GM18526 (cell line): ENCODE data around the gene OR6B2.

ENCODE experiments used
- POLR2A ChIP-seq: IDR thresholded peaks from 3 replicates; pipeline ENCODE4 v1.6.1; 2011; ENCODE audit not compliant: insufficient read length; ENCODE audit errors: extremely low read depth

The OR6B2 gene

DNA sequence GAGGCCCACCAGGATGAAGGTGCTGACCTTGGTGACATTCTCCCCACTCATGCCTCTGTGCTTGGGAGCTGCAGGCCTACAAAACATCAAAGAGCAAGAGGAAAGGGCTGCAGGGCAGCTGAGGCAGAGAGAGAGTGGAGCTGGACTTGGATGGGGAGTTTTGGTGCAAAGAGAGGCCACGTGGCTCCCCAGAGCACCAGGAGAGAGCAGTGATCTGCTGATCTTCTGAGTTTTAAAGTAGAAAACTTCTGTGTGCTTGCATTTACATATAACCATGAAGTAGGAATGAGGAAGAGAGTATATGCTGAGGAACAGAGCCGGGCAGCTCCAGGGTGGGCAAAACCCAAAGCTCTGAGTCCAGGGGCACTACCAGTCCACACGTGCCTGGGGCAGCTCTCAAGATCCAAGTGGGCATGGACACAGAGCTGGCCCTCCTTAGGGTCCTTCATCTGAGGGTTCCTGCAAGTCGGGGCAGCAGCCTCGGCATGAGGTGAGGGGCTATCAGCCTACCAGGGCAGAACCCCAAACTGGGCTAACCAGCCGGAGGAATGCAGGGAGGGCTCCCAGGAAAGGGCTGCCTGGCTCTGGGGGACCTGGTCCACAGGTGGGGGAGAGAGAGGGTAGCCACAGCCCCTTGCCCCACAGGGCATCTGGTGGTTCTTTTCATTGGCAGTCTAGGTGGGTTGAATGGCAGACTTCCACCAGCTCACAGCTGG, at the start of gene OR6B2:
OR6B2 (minus strand) TSS at position 51 of the 716 bp plus-strand sequence; CDS start at position 51, 0 bp downstream.
- TF ChIP-seq POLR2A, result no peak

GRCh38 chr2:240078631-240079030, 48.4 kb upstream of the OR6B2 start:
- TF ChIP-seq POLR2A, result no peak

DNA sequence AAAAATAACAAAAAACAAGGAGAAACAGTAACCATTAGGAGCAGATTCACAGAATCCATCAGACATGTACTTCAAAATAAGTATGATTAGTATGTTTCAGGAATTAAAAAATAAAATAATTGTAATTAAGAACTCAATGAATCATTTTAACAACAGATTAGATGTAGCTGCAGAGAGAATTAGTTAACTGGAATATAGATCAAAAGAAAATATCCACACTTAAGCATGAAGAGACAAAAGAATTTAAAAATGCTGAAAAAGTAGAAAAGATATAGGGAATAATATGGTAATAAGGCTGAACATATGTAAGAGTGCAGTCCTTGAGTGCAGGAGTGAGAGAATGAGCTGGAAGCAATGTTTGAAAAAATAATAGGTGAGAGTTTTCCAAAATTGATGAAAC, 47.2 kb upstream of the OR6B2 start:
- TF ChIP-seq POLR2A, result no peak

GRCh38 chr2:240074545-240074944, 44.3 kb upstream of the OR6B2 start:
- no peak for TF ChIP-seq POLR2A

DNA sequence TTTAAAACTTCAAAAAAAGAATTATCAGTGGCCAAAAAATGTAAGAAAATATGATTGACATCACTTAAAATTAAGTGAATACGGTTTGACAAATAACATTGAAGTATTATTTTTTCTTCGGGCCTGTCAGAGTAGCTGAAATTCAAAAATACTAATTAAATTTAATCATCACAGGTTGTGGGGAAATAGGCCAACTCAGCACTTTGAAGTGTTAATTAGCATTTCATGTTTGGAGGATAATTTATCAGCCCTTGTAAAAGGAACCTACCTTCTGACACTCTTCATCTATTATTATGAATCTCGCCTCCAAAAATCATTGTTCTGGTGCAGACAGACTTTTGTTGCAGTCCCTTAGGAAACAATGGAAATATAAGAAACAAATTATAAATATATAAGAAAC, 40.7 kb upstream of the OR6B2 start:
- TF ChIP-seq POLR2A, result no peak

DNA sequence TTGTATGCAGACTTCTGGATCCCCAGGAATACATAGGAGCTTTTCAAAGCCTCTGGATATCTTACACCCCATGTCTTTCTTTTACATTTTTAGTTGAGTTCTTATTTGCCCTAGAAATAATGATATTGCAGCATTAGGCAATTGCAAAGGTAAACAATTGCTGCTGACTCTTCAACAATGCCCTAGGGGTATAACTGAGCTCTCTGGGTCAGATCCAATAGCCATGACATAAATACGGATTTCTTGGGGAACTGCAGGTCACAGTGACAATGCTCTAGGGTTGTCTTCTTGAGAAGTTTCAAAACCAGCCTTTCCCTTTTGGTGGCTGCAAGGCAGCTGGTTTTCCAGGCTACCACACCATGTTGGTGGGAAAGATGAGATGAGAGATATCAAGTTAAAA, 39.6 kb upstream of the OR6B2 start:
- no peak for TF ChIP-seq POLR2A

GRCh38 chr2:240068193-240068592, 38.0 kb upstream of the OR6B2 start:
- TF ChIP-seq POLR2A, result no peak

DNA sequence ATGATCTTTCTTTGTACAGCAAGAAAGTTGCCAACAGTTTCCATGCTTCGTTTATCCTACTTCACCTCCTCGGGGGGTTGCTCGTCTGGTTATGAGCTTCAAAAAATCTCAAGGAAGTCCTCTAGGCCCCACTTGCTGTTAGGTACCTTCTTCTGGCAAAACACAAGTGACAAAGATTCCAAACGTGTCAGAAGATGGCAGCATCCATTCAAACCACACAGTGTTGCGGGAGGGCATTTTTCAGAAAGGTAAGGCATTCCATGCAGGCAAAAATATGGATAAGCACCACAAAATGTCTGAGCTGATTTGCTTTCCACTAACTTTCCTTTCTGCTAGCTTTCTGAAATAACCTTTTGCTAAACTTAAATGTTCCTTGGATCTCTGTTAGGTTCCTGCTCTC, 36.3 kb upstream of the OR6B2 start:
- no peak for TF ChIP-seq POLR2A

GRCh38 chr2:240064898-240065297, 34.7 kb upstream of the OR6B2 start:
- TF ChIP-seq POLR2A, result no peak

DNA sequence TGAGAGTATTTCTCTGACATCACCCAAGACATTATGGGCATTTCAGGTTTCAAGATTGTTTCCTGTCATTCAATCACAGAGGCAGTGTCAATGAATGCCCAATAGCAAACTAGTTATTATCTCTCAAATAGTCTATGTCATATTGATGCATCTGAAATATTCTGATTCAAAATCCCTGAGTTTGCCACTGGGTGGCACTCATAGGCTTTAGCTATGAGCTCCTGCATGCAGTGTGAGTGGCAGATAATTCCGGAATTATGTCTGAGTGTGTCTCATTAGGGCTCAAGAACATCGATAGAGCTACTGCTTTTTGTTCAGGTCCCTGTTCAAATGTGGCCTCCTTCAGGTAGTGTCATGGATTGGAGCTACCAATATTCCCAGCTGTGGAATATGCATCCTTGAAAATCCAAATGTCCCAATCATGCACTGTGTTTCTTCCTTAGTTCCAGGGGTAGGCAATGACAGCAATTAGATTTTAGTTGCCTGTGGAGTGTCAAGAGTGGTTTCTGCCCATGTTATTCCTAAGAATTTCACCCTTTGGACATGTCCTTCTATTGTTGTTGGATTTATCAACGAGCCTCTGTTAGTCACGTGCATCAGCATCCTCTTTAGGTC, 30.9 kb upstream of the OR6B2 start:
- TF ChIP-seq POLR2A, result no peak

GRCh38 chr2:240056678-240057077, 26.4 kb upstream of the OR6B2 start:
- no peak for TF ChIP-seq POLR2A

DNA sequence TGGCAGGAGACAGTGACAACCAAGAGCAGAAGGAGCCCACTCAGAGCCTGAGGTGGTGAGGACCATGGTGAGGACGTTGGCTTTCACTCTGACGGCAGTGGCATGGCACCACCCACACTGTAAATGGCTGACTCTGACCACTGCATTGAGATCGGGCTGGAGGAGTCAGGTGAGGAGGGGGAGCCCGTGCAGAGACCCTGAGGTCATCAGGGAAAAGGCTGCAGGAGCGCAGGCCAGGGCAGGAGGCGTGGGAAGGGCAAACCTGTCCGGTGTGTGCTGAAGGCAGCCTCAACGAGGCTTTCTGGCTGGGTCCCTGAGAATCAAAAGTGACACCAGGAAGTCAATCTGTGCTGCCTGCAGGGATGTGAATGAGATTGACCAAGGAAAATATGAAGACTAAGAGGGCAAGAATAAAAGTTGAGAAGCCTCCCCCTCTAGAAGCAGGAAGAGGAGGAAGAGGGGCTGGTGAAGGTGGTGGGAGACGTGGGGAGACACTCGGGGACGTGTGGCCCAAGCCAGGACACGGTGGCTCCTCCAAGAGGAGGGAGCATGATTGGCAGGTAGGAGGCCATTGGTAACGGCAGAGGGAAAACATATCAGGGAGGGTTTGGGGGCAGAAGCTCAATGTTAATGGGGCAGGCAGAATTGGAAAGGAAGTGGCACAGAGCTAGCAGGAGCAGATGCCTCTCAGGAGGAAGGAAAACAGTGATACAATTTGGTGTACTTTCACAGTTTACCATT, 25.1 kb upstream of the OR6B2 start:
- no peak for TF ChIP-seq POLR2A

DNA sequence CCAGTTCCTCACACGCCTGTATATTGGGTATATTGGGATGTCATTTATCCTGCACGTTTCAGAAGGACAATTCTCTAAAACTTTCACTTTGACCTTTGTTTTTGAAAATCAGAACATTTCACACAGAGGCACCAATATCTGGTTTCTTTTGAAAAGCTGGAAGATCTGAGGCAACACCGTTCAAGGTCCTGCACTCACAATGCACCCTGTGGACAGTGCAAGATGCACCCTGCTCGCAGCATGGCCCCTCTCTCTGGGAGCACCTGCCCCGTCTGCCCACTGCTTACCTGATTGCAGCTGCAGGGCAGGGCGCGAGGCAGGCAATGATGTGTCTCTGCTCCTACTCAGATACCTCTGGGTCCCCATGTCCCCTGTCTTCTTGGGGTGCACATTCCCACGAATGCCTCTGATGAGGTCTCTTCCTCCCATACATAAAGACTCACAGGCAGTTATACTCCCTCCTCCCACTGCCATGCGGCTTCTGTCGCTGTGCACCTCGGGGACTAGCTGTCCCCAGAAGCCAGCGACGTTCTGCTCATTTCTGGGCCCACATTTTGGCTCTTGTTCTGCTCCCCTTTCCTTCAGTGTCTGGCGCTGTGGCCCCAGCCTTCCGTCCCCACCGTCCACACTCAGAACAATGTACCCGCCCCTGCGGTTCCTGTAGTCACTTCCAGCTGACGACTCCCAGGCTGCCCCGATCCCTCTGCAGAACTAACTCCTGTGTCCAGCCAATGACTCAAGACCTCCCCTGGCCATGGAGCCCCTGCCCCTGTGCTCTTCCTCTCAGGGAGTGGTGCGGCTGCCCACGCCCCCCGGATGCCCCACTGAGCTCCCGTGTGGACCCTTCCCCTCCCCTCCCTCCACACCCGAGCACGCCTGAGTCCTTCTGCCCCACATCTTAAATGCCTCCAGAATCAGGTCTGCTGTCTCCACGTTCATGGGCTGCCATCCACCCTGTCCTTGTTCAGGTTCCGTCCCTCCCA, 23.2 kb upstream of the OR6B2 start, which contains the start of gene OR6B3:
OR6B3 (minus strand) TSS at position 349 of the 983 bp plus-strand sequence.
- no peak for TF ChIP-seq POLR2A

GRCh38 chr2:240052524-240052923, 22.3 kb upstream of the OR6B2 start:
- no peak for TF ChIP-seq POLR2A

GRCh38 chr2:240051697-240052096, 21.5 kb upstream of the OR6B2 start:
- no peak for TF ChIP-seq POLR2A
